Mucosa of descending colon (tissue), 3 donors: ENCODE measurements around the gene DNAH2. TPM values are rescaled to one million over a fixed set of nuclear protein-coding genes. Genes with fewer than 3 reads are reported as not detected.

Source experiments
- ATAC-seq: fragments of 200-7000 bp; cut with Tn5 transposase; one replicate; pipeline ENCODE4 v1.9.1; 2020; ENCODE audit warnings: mild to moderate bottlenecking, moderate library complexity
- DNase-seq, 3 donors: peaks; one replicate each; pipeline ENCODE4 v3.0.0-alpha.2; 2020
- H3K36me3 ChIP-seq: fragments of 200-600 bp; one replicate; pipeline ENCODE4 v1.8.0; 2021; ENCODE audit warnings: low read depth, mild to moderate bottlenecking
- H3K4me1 ChIP-seq: fragments of 200-600 bp; one replicate; pipeline ENCODE4 v1.8.0; 2021; ENCODE audit warnings: low read depth, mild to moderate bottlenecking
- H3K4me3 ChIP-seq: fragments of 200-600 bp; one replicate; pipeline ENCODE4 v1.8.0; 2021; ENCODE audit warnings: mild to moderate bottlenecking
- H3K9me3 ChIP-seq: fragments of 200-600 bp; one replicate; pipeline ENCODE4 v1.8.0; 2021; ENCODE audit warnings: mild to moderate bottlenecking
- intact Hi-C, 2 donors: fragments of 100-400 bp; cut with DNase I in 1 of 2; cut with micrococcal nuclease in 1 of 2; formaldehyde crosslinking; loops; one replicate each; pipeline versions ENCODE4 v1.11.0 to v1.11.1; 2022; cut with DNase I, micrococcal nuclease
- total RNA-seq, 3 donors: library from RNA; stranded (reverse); fragmentation: NEBNext Ultra II Directional in 2 of 3; extraction: Animal tissue kit (Norgen Biotek cat#: 25700) in 2 of 3; gene quantifications; one replicate each; pipeline versions ENCODE4 v1.2.1 to v1.2.4, GENCODE V29; 2021 to 2023
- TF ChIP-seq, protein P1 (sequence below): fragments of 200-600 bp; IDR thresholded peaks from one replicate; pipeline ENCODE4 v1.8.0; 2022; ENCODE audit warnings: antibody characterized with exemption, mild to moderate bottlenecking
- donor health status: DM: no; HTN: no; CAD: no; lungs with moderate emphysema.
- donor health status: DM: no; HTN: no; CAD: no.
- donor health status: DM: no; HTN: yes; CAD: no.

The DNAH2 gene
- total RNA-seq, 3 donors from 2014 or later: 0.19 to 0.70 (median 0.29) TPM

DNA sequence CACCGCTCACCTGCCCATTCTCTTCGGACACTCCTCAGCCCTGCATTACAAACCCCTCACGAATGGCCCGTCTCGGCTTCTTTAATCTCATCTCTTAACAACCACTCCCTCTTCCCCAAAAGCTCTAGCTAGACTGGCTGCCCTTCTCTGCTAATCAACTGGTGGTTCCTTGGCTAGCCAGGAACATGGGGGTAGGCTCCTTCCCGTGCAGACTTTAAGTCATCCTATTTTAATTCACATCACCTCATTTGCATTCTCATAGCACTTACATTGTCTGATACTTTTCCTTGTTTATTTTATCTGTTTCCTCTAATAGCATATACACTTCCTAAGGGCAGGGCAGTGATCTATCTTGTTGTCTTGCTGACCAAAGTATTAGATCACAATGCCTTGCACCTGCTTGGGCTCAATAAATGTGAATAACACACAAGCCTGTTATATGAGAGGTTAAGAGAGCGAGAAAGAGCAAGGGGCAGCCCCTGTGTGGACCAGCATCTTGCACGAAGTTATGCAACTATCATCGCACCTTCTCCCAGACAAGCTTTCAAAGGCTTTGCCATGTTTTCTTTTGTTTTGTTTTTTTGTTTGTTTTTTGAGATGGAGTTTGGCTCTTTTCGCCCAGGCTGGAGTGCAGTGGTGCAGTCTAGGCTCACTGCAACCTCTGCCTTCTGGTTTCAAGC is 40.0 kb upstream of the DNAH2 start:
- TF ChIP-seq, protein P1, sequence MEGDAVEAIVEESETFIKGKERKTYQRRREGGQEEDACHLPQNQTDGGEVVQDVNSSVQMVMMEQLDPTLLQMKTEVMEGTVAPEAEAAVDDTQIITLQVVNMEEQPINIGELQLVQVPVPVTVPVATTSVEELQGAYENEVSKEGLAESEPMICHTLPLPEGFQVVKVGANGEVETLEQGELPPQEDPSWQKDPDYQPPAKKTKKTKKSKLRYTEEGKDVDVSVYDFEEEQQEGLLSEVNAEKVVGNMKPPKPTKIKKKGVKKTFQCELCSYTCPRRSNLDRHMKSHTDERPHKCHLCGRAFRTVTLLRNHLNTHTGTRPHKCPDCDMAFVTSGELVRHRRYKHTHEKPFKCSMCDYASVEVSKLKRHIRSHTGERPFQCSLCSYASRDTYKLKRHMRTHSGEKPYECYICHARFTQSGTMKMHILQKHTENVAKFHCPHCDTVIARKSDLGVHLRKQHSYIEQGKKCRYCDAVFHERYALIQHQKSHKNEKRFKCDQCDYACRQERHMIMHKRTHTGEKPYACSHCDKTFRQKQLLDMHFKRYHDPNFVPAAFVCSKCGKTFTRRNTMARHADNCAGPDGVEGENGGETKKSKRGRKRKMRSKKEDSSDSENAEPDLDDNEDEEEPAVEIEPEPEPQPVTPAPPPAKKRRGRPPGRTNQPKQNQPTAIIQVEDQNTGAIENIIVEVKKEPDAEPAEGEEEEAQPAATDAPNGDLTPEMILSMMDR: no peak
- Histone ChIP-seq H3K4me1 (no peaks in the 10 kb centered on the region), H3K4me3 (no peak overlapping the region), H3K9me3 (peaks cover 9% of the 10 kb centered on the region), H3K36me3 (peaks cover 14% of the 10 kb centered on the region)
- intact Hi-C loops: no loop called here
- DNase-seq: no peak
- no peak for ATAC-seq

DNA sequence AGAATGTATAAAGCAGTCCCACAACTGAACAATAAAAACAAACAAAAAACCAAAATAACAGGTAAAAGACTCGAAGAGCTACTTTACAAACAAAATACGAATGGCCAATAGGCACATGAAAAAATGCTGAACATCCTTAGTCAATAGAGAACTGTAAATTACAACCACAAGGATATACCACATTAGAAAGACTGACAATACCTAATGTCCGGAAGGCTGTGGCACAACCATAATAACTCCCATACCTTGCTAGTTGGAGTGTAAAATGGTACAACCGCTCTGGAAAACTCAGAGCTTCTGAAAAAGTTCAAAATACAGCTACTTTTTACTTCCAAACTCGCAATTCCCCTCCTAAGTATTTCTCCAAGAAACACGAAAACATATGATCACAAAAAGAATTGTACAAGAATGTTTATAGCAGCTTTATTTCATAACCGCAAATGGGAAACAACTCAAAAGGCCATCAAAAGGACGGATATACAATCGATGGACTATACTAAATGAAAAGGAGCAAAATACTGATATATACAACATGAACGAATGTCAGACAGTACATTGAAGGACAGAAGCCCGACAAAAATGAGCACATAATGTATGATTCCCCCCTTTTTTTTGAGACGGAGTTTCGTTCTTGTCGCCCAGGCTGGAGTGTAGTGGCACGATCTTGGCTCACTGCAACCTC is 32.6 kb upstream of the DNAH2 start:
- TF ChIP-seq, protein P1: no peak
- no peak for ATAC-seq
- intact Hi-C loops: loop anchor here in 1 of 2 donors (10.0 kb wide), 1 partner anchor 50 kb away; the partner anchor contains the start of gene SHBG
- Histone ChIP-seq H3K4me1 (peaks cover 23% of the 10 kb centered on the region), H3K9me3 (no peaks in the 10 kb centered on the region), H3K36me3 (no peaks in the 10 kb centered on the region), H3K4me3 (peak overlapping the region; percentile 18)
- no peak for DNase-seq

DNA sequence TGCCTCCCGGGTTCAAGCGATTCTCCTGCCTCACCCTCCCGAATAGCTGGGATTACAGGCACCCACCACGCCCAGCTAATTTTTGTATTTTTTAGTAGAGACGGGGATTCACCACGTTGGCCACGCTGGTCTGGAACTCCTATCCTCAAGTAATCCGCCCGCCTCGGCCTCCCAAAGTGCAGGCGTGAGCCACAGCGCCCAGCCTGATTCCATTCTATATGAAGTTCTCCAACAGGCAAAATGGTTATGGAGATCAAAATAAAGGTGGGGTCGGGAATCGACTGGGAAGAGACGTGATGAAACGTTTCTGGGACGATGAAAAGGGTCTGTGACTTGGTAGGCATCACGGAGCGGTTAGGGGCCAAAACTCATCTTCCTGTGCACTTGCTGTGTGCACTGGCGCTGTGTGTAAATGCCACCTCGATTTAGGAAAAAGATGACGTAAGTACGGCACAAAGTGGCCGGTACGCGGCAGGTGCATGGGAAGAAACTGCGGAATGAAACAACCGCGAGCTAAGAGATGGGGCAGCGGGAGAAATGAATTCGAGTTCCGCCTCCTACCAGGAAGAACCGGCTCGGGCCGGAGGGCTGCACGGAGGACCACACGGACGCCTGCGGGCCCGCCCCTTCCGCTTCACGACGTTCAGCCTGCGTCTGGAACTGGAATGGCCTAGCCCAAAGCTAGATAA is 31.9 kb upstream of the DNAH2 start:
- ATAC-seq (peak; percentile 84), DNase-seq (peak; percentile 93 to 97 (median 95))
- Histone ChIP-seq H3K4me1 (peaks cover 23% of the 10 kb centered on the region), H3K9me3 (no peaks in the 10 kb centered on the region), H3K4me3 (peak overlapping the region; percentile 72), H3K36me3 (no peaks in the 10 kb centered on the region)
- intact Hi-C loops: loop anchor here in 1 of 2 donors (10.0 kb wide), 1 partner anchor 51 kb away; the partner anchor contains the start of gene SHBG
- TF ChIP-seq, protein P1: no peak

DNA sequence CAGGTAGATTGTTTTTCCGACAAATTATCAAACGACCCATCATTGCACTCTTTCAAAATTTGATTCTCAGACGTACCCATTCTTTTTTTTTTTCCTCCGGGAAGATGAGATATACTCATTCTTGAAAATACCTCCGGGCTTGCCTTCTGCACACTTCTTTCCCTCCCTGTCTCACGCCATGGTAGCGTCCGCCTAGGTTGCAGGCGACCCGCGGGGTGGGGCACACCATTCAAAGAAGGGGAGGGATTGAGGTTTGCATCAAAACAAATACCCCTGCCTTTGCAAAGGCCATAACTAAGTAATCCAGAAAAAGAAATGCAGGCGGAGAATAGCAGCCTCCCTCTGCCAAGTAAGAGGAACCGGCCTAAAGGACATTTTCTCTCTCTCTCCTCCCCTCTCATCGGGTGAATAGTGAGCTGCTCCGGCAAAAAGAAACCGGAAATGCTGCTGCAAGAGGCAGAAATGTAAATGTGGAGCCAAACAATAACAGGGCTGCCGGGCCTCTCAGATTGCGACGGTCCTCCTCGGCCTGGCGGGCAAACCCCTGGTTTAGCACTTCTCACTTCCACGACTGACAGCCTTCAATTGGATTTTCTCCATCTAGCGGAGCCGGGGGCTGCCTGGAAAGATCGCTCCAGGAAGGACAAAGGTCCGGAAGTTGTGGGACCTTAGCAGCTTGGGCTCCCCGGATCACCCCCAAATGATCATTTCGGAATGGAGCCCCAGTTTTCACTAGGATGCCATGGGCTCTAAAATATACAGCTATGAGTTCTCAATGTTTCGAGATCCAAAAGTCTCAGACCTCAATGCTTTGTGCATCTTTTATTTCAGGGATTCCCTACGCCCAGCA is 31.1 kb upstream of the DNAH2 start:
- peak; percentile 67 for ATAC-seq
- peak; percentile 81 to 86 (median 82) for DNase-seq
- TF ChIP-seq, protein P1: no peak
- intact Hi-C loops: loop anchor here in 1 of 2 donors (10.0 kb wide), 1 partner anchor 52 kb away; the partner anchor contains the start of gene SHBG
- H3K4me1 ChIP-seq: peaks cover 23% of the 10 kb centered on the region
- H3K36me3 ChIP-seq: no peaks in the 10 kb centered on the region
- no peaks in the 10 kb centered on the region for H3K9me3 ChIP-seq
- H3K4me3 ChIP-seq: peak overlapping the region; percentile 72
